ENCODE data around the gene NEUROD2. TPM values are rescaled to one million over a fixed set of nuclear protein-coding genes. Genes with fewer than 3 reads are reported as not detected.
"Not testable (repeated sequence)": the region's sequence is repeated elsewhere in the genome, so short reads cannot be mapped to it uniquely, and the experiment has no call there.

Gene NEUROD2
- total and polyA plus RNA-seq, 2 experiments from 2014 or later = not detected

DNA sequence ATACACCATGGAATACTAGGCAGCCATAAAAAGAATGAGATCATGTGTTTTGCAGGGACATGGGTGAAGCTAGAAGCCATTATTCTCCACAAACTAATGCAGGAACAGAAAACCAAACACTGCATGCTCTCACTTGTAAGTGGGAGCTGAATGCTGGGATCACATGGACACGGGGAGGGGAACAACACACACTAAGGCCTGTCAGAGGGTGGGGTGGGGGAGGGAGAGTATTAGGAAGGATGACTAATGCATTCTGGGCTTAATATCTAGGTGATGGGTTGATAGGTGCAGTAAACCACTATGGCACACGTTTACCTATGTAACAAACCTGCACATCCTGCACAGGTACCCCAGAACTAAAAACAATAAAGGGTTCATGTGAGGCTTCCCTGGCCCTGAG, 17.5 kb downstream of the NEUROD2 start:
- H3K9me3 Mint-ChIP-seq; H3K79me2 ChIP-seq (replicated peaks; ENCODE audit: insufficient read depth): not testable (repeated sequence)

DNA sequence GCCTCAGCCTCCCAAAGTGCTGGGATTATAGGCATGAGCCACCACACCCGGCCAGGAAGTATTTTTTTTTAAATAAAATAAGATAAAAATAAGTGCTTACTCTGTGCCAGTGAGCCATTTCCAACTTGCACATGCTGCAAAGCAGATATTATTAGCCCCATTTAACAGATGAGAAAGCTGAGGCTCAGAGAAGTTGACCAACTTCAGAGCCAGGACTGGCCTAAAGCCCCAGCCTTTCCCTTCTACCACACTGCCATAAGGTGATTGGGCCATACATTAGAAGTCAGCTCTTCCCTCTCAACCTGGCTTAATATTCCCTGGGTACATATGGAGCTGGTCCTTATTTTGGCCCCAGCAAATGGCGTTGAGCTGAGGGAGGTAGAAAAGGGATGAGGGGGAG, 25.1 kb downstream of the NEUROD2 start:
- no peak overlapping the region for H3K27ac Mint-ChIP-seq
- peaks cover 20% of the 10 kb centered on the region for H3K27me3 Mint-ChIP-seq (ENCODE audit: insufficient read depth, low read depth, poor library complexity)
- no peaks in the 10 kb centered on the region for H3K9me3 Mint-ChIP-seq
- TF ChIP-seq, protein P1, sequence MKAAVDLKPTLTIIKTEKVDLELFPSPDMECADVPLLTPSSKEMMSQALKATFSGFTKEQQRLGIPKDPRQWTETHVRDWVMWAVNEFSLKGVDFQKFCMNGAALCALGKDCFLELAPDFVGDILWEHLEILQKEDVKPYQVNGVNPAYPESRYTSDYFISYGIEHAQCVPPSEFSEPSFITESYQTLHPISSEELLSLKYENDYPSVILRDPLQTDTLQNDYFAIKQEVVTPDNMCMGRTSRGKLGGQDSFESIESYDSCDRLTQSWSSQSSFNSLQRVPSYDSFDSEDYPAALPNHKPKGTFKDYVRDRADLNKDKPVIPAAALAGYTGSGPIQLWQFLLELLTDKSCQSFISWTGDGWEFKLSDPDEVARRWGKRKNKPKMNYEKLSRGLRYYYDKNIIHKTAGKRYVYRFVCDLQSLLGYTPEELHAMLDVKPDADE (IDR thresholded peaks at IDR 0.05) = no peak
- no peak for TF ChIP-seq NANOG (IDR thresholded peaks at IDR 0.05; ENCODE audit: borderline replicate concordance)
- TF ChIP-seq JUNB (IDR thresholded peaks at IDR 0.05; ENCODE audit: unreplicated experiment) = no peak
- no peak for TF ChIP-seq CREB1 (CRISPR knock-in tag; IDR thresholded peaks at IDR 0.05; ENCODE audit: low read depth)
- no peak for TF ChIP-seq POLR2AphosphoS5 (IDR thresholded peaks at IDR 0.05; ENCODE audit: low read depth)
- TF ChIP-seq, protein P2, sequence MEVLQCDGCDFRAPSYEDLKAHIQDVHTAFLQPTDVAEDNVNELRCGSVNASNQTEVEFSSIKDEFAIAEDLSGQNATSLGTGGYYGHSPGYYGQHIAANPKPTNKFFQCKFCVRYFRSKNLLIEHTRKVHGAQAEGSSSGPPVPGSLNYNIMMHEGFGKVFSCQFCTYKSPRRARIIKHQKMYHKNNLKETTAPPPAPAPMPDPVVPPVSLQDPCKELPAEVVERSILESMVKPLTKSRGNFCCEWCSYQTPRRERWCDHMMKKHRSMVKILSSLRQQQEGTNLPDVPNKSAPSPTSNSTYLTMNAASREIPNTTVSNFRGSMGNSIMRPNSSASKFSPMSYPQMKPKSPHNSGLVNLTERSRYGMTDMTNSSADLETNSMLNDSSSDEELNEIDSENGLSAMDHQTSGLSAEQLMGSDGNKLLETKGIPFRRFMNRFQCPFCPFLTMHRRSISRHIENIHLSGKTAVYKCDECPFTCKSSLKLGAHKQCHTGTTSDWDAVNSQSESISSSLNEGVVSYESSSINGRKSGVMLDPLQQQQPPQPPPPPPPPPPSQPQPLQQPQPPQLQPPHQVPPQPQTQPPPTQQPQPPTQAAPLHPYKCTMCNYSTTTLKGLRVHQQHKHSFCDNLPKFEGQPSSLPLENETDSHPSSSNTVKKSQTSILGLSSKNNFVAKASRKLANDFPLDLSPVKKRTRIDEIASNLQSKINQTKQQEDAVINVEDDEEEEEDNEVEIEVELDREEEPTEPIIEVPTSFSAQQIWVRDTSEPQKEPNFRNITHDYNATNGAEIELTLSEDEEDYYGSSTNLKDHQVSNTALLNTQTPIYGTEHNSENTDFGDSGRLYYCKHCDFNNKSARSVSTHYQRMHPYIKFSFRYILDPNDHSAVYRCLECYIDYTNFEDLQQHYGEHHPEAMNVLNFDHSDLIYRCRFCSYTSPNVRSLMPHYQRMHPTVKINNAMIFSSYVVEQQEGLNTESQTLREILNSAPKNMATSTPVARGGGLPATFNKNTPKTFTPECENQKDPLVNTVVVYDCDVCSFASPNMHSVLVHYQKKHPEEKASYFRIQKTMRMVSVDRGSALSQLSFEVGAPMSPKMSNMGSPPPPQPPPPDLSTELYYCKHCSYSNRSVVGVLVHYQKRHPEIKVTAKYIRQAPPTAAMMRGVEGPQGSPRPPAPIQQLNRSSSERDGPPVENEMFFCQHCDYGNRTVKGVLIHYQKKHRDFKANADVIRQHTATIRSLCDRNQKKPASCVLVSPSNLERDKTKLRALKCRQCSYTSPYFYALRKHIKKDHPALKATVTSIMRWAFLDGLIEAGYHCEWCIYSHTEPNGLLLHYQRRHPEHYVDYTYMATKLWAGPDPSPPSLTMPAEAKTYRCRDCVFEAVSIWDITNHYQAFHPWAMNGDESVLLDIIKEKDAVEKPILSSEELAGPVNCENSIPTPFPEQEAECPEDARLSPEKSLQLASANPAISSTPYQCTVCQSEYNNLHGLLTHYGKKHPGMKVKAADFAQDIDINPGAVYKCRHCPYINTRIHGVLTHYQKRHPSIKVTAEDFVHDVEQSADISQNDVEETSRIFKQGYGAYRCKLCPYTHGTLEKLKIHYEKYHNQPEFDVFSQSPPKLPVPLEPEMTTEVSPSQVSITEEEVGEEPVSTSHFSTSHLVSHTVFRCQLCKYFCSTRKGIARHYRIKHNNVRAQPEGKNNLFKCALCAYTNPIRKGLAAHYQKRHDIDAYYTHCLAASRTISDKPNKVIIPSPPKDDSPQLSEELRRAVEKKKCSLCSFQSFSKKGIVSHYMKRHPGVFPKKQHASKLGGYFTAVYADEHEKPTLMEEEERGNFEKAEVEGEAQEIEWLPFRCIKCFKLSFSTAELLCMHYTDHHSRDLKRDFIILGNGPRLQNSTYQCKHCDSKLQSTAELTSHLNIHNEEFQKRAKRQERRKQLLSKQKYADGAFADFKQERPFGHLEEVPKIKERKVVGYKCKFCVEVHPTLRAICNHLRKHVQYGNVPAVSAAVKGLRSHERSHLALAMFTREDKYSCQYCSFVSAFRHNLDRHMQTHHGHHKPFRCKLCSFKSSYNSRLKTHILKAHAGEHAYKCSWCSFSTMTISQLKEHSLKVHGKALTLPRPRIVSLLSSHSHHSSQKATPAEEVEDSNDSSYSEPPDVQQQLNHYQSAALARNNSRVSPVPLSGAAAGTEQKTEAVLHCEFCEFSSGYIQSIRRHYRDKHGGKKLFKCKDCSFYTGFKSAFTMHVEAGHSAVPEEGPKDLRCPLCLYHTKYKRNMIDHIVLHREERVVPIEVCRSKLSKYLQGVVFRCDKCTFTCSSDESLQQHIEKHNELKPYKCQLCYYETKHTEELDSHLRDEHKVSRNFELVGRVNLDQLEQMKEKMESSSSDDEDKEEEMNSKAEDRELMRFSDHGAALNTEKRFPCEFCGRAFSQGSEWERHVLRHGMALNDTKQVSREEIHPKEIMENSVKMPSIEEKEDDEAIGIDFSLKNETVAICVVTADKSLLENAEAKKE (CRISPR knock-in tag; IDR thresholded peaks at IDR 0.05) = no peak
- TF ChIP-seq REST (IDR thresholded peaks at IDR 0.05; ENCODE audit: unreplicated experiment) = no peak
- no peak for TF ChIP-seq ZNF331 (CRISPR knock-in tag; IDR thresholded peaks at IDR 0.05; ENCODE audit: low read depth)
- no peak for TF ChIP-seq ZNF114 (CRISPR knock-in tag; IDR thresholded peaks at IDR 0.05)
- no peak for TF ChIP-seq STAT1 (IDR thresholded peaks at IDR 0.05; ENCODE audit: unreplicated experiment)

More for the DNA sequence above, 17.5 kb downstream of the NEUROD2 start:
- H3K27ac Mint-ChIP-seq; DNase-seq (ENCODE audit: low spot score); H3K36me3 Mint-ChIP-seq (ENCODE audit: low read depth); H3K4me3 ChIP-seq; H3K27ac ChIP-seq (ENCODE audit: low read depth); H2AFZ ChIP-seq; H3K4me2 ChIP-seq; H3K9me2 ChIP-seq (ENCODE audit: insufficient read depth); ATAC-seq; H4K20me1 ChIP-seq (replicated peaks; ENCODE audit: insufficient read depth); H3K4me3 Mint-ChIP-seq; H3K36me3 ChIP-seq (ENCODE audit: insufficient read depth): not testable (repeated sequence)
- Histone ChIP-seq H3F3A (replicated peaks; ENCODE audit: low read depth) (peaks cover 11% of the 10 kb centered on the region), H3K27me3 (ENCODE audit: insufficient read depth) (peaks cover 40% of the 10 kb centered on the region), H3K4me1 (ENCODE audit: insufficient read depth) (peaks cover 17% of the 10 kb centered on the region; the same call in 1 of the 2 replicates)
- peaks cover 44% of the 10 kb centered on the region for H3K27me3 Mint-ChIP-seq (ENCODE audit: insufficient read depth, low read depth, poor library complexity)
- peaks cover 15% of the 10 kb centered on the region for H3K4me1 Mint-ChIP-seq

More for the DNA sequence above, 25.1 kb downstream of the NEUROD2 start:
- no peak overlapping the region for H3K4me3 Mint-ChIP-seq
- H3F3A ChIP-seq (replicated peaks; ENCODE audit: low read depth) = peaks cover 6% of the 10 kb centered on the region; the same call in 1 of the 2 replicates
- no peak for ATAC-seq
- H3K9me2 ChIP-seq (ENCODE audit: insufficient read depth) = no peaks in the 10 kb centered on the region
- H3K27ac ChIP-seq (ENCODE audit: low read depth) = no peak overlapping the region
- H3K4me1 Mint-ChIP-seq = peaks cover 31% of the 10 kb centered on the region
- no peak for DNase-seq (ENCODE audit: low spot score)
- H3K4me1 ChIP-seq (ENCODE audit: insufficient read depth) = peaks cover 30% of the 10 kb centered on the region
- H3K27me3 ChIP-seq (ENCODE audit: insufficient read depth) = no peaks in the 10 kb centered on the region
- no peak overlapping the region for H2AFZ ChIP-seq
- H3K4me2 ChIP-seq = no peak overlapping the region
- no peak overlapping the region for H3K4me3 ChIP-seq
- H3K79me2 ChIP-seq (replicated peaks; ENCODE audit: insufficient read depth) = no peaks in the 10 kb centered on the region
- no peaks in the 10 kb centered on the region for H3K36me3 ChIP-seq (ENCODE audit: insufficient read depth)
- H3K36me3 Mint-ChIP-seq (ENCODE audit: low read depth) = no peaks in the 10 kb centered on the region
- H4K20me1 ChIP-seq (replicated peaks; ENCODE audit: insufficient read depth) = no peaks in the 10 kb centered on the region
